K562 treated with DMSO at 1 percent for 48 hours (cell line): ENCODE data around the gene CCDC134. TPM values are rescaled to one million over a fixed set of nuclear protein-coding genes. Genes with fewer than 3 reads are reported as not detected.

Experiments
- total RNA-seq: library from RNA; unstranded; fragments of 300-600 nt; gene quantifications from 2 replicates; pipeline ENCODE4 v1.2.3, GENCODE V29; 2022; ENCODE audit warnings: low replicate concordance; ENCODE audit errors: extremely low read depth

Gene CCDC134
- total RNA-seq: not detected in 2 replicates

GRCh38 chr22:41800348-41801146 is at the start of gene CCDC134:
Gene CCDC134 (plus strand): TSS chr22:41800679. CDS start chr22:41808891, 8,212 bp downstream.

GRCh38 chr22:41832553-41833368 is 32.3 kb downstream of the CCDC134 start, which contains the start of gene SREBF2:
Gene SREBF2 (plus strand): TSS chr22:41833105. CDS start chr22:41833271, 166 bp downstream.

Other genes with a start within 250 kb of the CCDC134 start
- gene CSDC2, start 239.7 kb upstream of the CCDC134 start, total RNA-seq: not detected in 2 replicates
- not detected in 2 replicates for gene PMM1, start 210.8 kb upstream of the CCDC134 start, total RNA-seq
- gene DESI1, start 179.6 kb upstream of the CCDC134 start, total RNA-seq: not detected in 2 replicates
- gene XRCC6, start 179.4 kb upstream of the CCDC134 start, total RNA-seq: 179 TPM in 1 of 2 replicates, not detected in the other
- not detected in 2 replicates for gene SNU13, start 111.8 kb upstream of the CCDC134 start, total RNA-seq
- gene MEI1, start 101.2 kb upstream of the CCDC134 start, total RNA-seq: not detected in 2 replicates
- gene SREBF2, start 32.4 kb downstream of the CCDC134 start, total RNA-seq: not detected in 2 replicates
- gene SHISA8, start 114.4 kb downstream of the CCDC134 start, total RNA-seq: not detected in 2 replicates
- not detected in 2 replicates for gene TNFRSF13C, start 126.1 kb downstream of the CCDC134 start, total RNA-seq
- gene CENPM, start 146.5 kb downstream of the CCDC134 start, total RNA-seq: not detected in 2 replicates
- not detected in 2 replicates for gene SEPTIN3, start 168.8 kb downstream of the CCDC134 start, total RNA-seq
- gene WBP2NL, start 198.1 kb downstream of the CCDC134 start, total RNA-seq: not detected in 2 replicates